AG09319 (cell line): ENCODE measurements around the gene UCHL5.
A peak's percentile ranks its signal among the peaks of the same experiment; 100 is the strongest.
"Not testable (repeated sequence)": the region's sequence is repeated elsewhere in the genome, so short reads cannot be mapped to it uniquely, and the experiment has no call there.

Source experiments
- DNase-seq: peaks from one replicate; pipeline ENCODE4 v3.0.0-alpha.2; 2010; ENCODE audit warnings: low read depth; ENCODE audit errors: extremely low read depth
- CTCF ChIP-seq: IDR thresholded peaks from 2 replicates; pipeline ENCODE4 v1.5.1; 2011; ENCODE audit warnings: low read depth, mild to moderate bottlenecking, inconsistent platforms, low read length, moderate library complexity

Gene UCHL5

GRCh38 chr1:193042766-193043691 is 16.1 kb downstream of the UCHL5 start:
- DNase-seq, result no peak
- TF ChIP-seq CTCF, result no peak

GRCh38 chr1:193040011-193040410 is 19.1 kb downstream of the UCHL5 start:
- DNase-seq, result no peak
- TF ChIP-seq CTCF, result no peak

GRCh38 chr1:193036337-193037047 is 22.7 kb downstream of the UCHL5 start:
- no peak for DNase-seq
- TF ChIP-seq CTCF, result no peak

GRCh38 chr1:193033610-193034009 is 25.6 kb downstream of the UCHL5 start:
- no peak for DNase-seq
- TF ChIP-seq CTCF, result no peak

- DNase-seq, result not testable (repeated sequence)
Measured at GRCh38 chr1:193032643-193033427, 26.3 kb downstream of the UCHL5 start.

GRCh38 chr1:193031431-193031830 is 27.7 kb downstream of the UCHL5 start:
- peak; percentile 23 for TF ChIP-seq CTCF
- DNase-seq, result no peak

GRCh38 chr1:193030280-193030679 is 28.9 kb downstream of the UCHL5 start:
- DNase-seq, result no peak
- no peak for TF ChIP-seq CTCF
